HG03039 (cell line): ENCODE results near the gene ARHGEF28.

Experiments used
- ATAC-seq: cut with Tn5 transposase; IDR thresholded peaks from one replicate; pipeline ENCODE4 v1.9.1; 2021; ENCODE audit warnings: mild to moderate bottlenecking, moderate library complexity; ENCODE audit not compliant: unreplicated experiment

The ARHGEF28 gene

GRCh38 chr5:73776405-73776804, 150.4 kb downstream of the ARHGEF28 start:
- ATAC-seq, result no peak

GRCh38 chr5:73777192-73777591, 151.2 kb downstream of the ARHGEF28 start:
- ATAC-seq, result no peak

- ATAC-seq, result no peak
These were observed 154.5 kb downstream of the ARHGEF28 start for GRCh38 chr5:73780302-73781080.

GRCh38 chr5:73781107-73781768, 155.2 kb downstream of the ARHGEF28 start:
- no peak for ATAC-seq

- no peak for ATAC-seq
These were observed 157.8 kb downstream of the ARHGEF28 start for GRCh38 chr5:73783828-73784227.

- no peak for ATAC-seq
These were observed 160.2 kb downstream of the ARHGEF28 start for GRCh38 chr5:73786043-73786831.

- ATAC-seq, result no peak
These were observed 163.9 kb downstream of the ARHGEF28 start for GRCh38 chr5:73789851-73790281.

- no peak for ATAC-seq
These were observed 165.4 kb downstream of the ARHGEF28 start for GRCh38 chr5:73791389-73791788.

- ATAC-seq, result no peak
These were observed 166.8 kb downstream of the ARHGEF28 start for GRCh38 chr5:73792687-73793320.

GRCh38 chr5:73793911-73794310, 167.9 kb downstream of the ARHGEF28 start:
- no peak for ATAC-seq

- no peak for ATAC-seq
These were observed 170.5 kb downstream of the ARHGEF28 start for GRCh38 chr5:73796164-73797131.

GRCh38 chr5:73797132-73797510, 171.1 kb downstream of the ARHGEF28 start:
- no peak for ATAC-seq

GRCh38 chr5:73799401-73799972, 173.5 kb downstream of the ARHGEF28 start:
- ATAC-seq, result no peak

- ATAC-seq, result no peak
These were observed 175.7 kb downstream of the ARHGEF28 start for GRCh38 chr5:73801686-73802085.

- ATAC-seq, result no peak
These were observed 179.5 kb downstream of the ARHGEF28 start for GRCh38 chr5:73805449-73805848.

- ATAC-seq, result no peak
These were observed 182.9 kb downstream of the ARHGEF28 start for GRCh38 chr5:73808911-73809310.

GRCh38 chr5:73810429-73810828, 184.4 kb downstream of the ARHGEF28 start:
- ATAC-seq, result no peak

- ATAC-seq, result no peak
These were observed 186.5 kb downstream of the ARHGEF28 start for GRCh38 chr5:73812457-73812856.

- no peak for ATAC-seq
These were observed 187.1 kb downstream of the ARHGEF28 start for GRCh38 chr5:73812962-73813588.
